22Rv1 (cell line): ENCODE measurements around the gene LLGL1.

Source experiments
- ZFX ChIP-seq: fragments of 450-650 bp; IDR thresholded peaks from 2 replicates; pipeline ENCODE4 v1.6.1; 2017; ENCODE audit warnings: antibody characterized with exemption, borderline replicate concordance
- TF ChIP-seq, protein P1 (sequence below): fragments of 450-650 bp; IDR thresholded peaks from 2 replicates; pipeline ENCODE4 v1.5.1; 2017; ENCODE audit warnings: mild to moderate bottlenecking

- TF ChIP-seq, protein P1, sequence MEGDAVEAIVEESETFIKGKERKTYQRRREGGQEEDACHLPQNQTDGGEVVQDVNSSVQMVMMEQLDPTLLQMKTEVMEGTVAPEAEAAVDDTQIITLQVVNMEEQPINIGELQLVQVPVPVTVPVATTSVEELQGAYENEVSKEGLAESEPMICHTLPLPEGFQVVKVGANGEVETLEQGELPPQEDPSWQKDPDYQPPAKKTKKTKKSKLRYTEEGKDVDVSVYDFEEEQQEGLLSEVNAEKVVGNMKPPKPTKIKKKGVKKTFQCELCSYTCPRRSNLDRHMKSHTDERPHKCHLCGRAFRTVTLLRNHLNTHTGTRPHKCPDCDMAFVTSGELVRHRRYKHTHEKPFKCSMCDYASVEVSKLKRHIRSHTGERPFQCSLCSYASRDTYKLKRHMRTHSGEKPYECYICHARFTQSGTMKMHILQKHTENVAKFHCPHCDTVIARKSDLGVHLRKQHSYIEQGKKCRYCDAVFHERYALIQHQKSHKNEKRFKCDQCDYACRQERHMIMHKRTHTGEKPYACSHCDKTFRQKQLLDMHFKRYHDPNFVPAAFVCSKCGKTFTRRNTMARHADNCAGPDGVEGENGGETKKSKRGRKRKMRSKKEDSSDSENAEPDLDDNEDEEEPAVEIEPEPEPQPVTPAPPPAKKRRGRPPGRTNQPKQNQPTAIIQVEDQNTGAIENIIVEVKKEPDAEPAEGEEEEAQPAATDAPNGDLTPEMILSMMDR = no peak
- TF ChIP-seq ZFX = no peak
Measured at GRCh38 chr17:18229254-18229653, 3.8 kb downstream of the LLGL1 start.
